Gastroesophageal sphincter (tissue), 3 donors: ENCODE data around the gene LDLRAD4.

Experiments used
- CTCF ChIP-seq, 4 experiments: fragments of 200-600 bp in 2 of 4; fragments of 450-650 bp in 2 of 4; sonication (generic) in 1 of 4; IDR thresholded peaks; one replicate each; pipeline ENCODE4 v1.5.1; 2017 to 2019; ENCODE audit warnings: antibody characterized with exemption in 4 of 4, mild to moderate bottlenecking in 2 of 4, moderate library complexity in 2 of 4
- EP300 ChIP-seq: sonication (generic); formaldehyde crosslinking; IDR thresholded peaks from one replicate; pipeline ENCODE4 v1.6.1; 2017; ENCODE audit warnings: antibody characterized with exemption, mild to moderate bottlenecking
- POLR2AphosphoS5 ChIP-seq: sonication (generic); formaldehyde crosslinking; IDR thresholded peaks from one replicate; pipeline ENCODE4 v1.6.1; 2017; ENCODE audit warnings: antibody characterized with exemption

- TF ChIP-seq CTCF (IDR thresholded peaks at IDR 0.05) (no peak), EP300 (no peak), POLR2AphosphoS5 (no peak)
Measured at GRCh38 chr18:13474336-13474735, 255.8 kb downstream of the LDLRAD4 start.
